ENCODE measurements around the gene AHCYL2.

- no peak for TF ChIP-seq CTCF (IDR thresholded peaks at IDR 0.05; ENCODE audit: control extremely low read depth in 1 of 3, insufficient read depth in 1 of 3, low read depth in 1 of 3, low read length in 3 of 3)
- no peak for TF ChIP-seq CHD2 (IDR thresholded peaks at IDR 0.05; ENCODE audit: low read length)
- TF ChIP-seq RFX5 (IDR thresholded peaks at IDR 0.05; ENCODE audit: borderline replicate concordance, low read depth, low read length): no peak
- TF ChIP-seq SAP30 (IDR thresholded peaks at IDR 0.05; ENCODE audit: insufficient read depth, insufficient replicate concordance, low read length): no peak
- no peak for TF ChIP-seq TAF1 (IDR thresholded peaks at IDR 0.05; ENCODE audit: low read depth, low read length)
- TF ChIP-seq RNF2 (IDR thresholded peaks at IDR 0.05; ENCODE audit: borderline replicate concordance, low read depth, low read length, missing control alignments, poor library complexity, severe bottlenecking): no peak
- TF ChIP-seq SP1 (IDR thresholded peaks at IDR 0.05; ENCODE audit: low read depth, low read length): no peak
- no peak for TF ChIP-seq POLR2A (IDR thresholded peaks at IDR 0.05; ENCODE audit: control extremely low read depth in 1 of 2, low read depth in 2 of 2, low read length in 2 of 2)
- no peak for TF ChIP-seq TEAD4 (IDR thresholded peaks at IDR 0.05; ENCODE audit: low read depth, low read length)
- no peak for TF ChIP-seq EZH2 (IDR thresholded peaks at IDR 0.05; ENCODE audit: low read depth, low read length, severe bottlenecking)
Observed at GRCh38 chr7:129212596-129212995, 12.2 kb upstream of the AHCYL2 start.
